KBM-7 (cell line): ENCODE measurements around the gene HSF5.
"Not testable (repeated sequence)": the region's sequence is repeated elsewhere in the genome, so short reads cannot be mapped to it uniquely, and the experiment has no call there.

Experiments used
- DNase-seq: peaks from one replicate; pipeline ENCODE4 v3.0.0-alpha.2; 2015
- in situ Hi-C: fragments of 300-500 bp; cut with MboI; formaldehyde crosslinking; loops from 2 replicates; pipeline ENCODE4 v1.14.3; 2020; ENCODE audit warnings: low sequenced_read_pairs, low pct_unique_long_range_greater_than_20kb, mixed read lengths

Gene HSF5

GRCh38 chr17:58398574-58399266 lies 89.5 kb downstream of the HSF5 start:
- in situ Hi-C loops, result no loop called here
- no peak for DNase-seq

GRCh38 chr17:58397421-58397820 lies 90.8 kb downstream of the HSF5 start:
- DNase-seq, in situ Hi-C loops: not testable (repeated sequence)

- no peak for DNase-seq
- in situ Hi-C loops, result no loop called here
Observed at GRCh38 chr17:58396173-58396572, 92.0 kb downstream of the HSF5 start.

GRCh38 chr17:58394534-58395223 lies 93.5 kb downstream of the HSF5 start:
- in situ Hi-C loops, result no loop called here
- no peak for DNase-seq

- peak; percentile 35 for DNase-seq
- in situ Hi-C loops, result no loop called here
Observed at GRCh38 chr17:58391302-58391984, 96.8 kb downstream of the HSF5 start.

GRCh38 chr17:58390884-58391283 lies 97.3 kb downstream of the HSF5 start:
- DNase-seq, result no peak
- in situ Hi-C loops, result no loop called here

GRCh38 chr17:58388302-58389190 lies 99.7 kb downstream of the HSF5 start:
- in situ Hi-C loops, result no loop called here
- no peak for DNase-seq

- in situ Hi-C loops, result no loop called here
- no peak for DNase-seq
Observed at GRCh38 chr17:58387834-58388233, 100.4 kb downstream of the HSF5 start.

GRCh38 chr17:58386708-58387107 lies 101.5 kb downstream of the HSF5 start:
- in situ Hi-C loops, result no loop called here
- no peak for DNase-seq

GRCh38 chr17:58385359-58385899 lies 102.8 kb downstream of the HSF5 start:
- no peak for DNase-seq
- in situ Hi-C loops, result no loop called here

- no peak for DNase-seq
- in situ Hi-C loops, result no loop called here
Observed at GRCh38 chr17:58384897-58385296, 103.3 kb downstream of the HSF5 start.

GRCh38 chr17:58383892-58384462 lies 104.2 kb downstream of the HSF5 start:
- in situ Hi-C loops, result no loop called here
- DNase-seq, result no peak

GRCh38 chr17:58382872-58383242 lies 105.4 kb downstream of the HSF5 start:
- in situ Hi-C loops, result no loop called here
- DNase-seq, result no peak

GRCh38 chr17:58382108-58382871 lies 105.9 kb downstream of the HSF5 start:
- in situ Hi-C loops, result no loop called here
- DNase-seq, result no peak

- in situ Hi-C loops, result no loop called here
- no peak for DNase-seq
Observed at GRCh38 chr17:58381124-58382035, 106.8 kb downstream of the HSF5 start.

GRCh38 chr17:58380207-58381123 lies 107.7 kb downstream of the HSF5 start:
- in situ Hi-C loops, result no loop called here
- no peak for DNase-seq
